ENCODE results near the gene NR5A1.

Gene NR5A1

DNA sequence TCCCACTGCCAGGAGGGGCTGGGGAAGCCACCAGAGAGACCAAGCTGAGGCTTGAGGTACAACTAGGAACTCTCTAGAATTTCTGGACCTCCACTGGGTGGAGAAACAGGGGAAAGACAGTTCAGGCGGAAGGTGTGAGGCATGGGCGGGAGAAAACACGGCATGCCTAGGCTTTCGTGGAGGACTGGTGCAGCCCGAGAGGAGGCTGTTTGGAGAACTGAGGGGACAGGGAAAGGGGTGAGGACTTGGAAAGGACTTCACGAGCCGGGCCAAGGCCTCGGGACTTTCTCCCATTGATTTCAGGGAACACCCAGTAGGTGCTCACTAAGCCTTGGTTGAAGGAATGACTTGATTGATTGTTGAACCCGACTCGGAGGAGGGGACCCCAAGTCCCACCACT, 66.4 kb downstream of the NR5A1 start:
- DNase-seq (ENCODE audit: low spot score) = no peak

DNA sequence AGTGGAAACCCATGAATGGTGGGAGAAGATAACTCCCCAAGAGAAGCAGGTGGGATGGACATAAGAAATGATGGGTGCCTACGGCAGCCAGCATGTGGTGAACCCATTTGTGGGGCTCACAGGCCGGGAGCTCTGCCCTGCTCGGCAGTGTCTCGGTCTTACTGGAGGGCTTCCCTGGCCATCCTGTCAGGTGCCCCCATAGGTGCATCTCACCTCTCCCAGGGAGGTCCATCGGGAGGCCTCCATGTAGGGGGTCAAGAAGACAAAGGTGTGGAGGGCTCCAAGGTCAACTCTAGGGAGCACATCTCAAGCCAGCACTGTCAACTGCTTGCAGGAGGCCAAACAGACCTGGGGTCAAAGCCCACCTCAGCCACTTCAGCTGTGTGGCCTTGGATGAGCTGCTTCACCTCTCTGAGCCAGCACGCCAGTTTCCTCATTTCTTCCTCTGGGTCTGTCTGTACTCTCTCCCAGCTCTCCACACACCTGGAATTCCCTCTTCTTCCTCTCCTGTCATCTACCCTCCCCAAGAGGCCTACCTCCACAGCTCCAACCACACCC, 67.4 kb downstream of the NR5A1 start:
- DNase-seq (ENCODE audit: low spot score) = no peak

DNA sequence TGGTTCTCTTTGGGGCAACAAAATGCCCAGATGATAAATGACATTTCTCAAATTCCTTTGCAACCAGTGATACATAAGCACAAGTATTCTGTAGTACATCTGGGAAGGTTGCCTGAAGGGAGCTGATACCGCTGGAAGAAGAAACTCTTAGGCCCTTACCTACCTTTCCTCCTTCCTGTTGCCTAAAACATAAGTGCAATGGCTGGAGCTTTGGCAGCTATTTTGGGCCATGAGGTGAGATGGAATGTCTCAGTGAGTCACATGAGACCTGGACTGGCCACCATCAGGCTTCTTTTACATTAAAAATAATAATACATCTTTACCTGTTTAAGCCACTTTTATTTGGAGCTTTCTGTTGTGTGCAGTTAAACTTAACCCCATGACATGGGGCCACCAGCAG, 68.1 kb downstream of the NR5A1 start:
- no peak for DNase-seq (ENCODE audit: low spot score)

DNA sequence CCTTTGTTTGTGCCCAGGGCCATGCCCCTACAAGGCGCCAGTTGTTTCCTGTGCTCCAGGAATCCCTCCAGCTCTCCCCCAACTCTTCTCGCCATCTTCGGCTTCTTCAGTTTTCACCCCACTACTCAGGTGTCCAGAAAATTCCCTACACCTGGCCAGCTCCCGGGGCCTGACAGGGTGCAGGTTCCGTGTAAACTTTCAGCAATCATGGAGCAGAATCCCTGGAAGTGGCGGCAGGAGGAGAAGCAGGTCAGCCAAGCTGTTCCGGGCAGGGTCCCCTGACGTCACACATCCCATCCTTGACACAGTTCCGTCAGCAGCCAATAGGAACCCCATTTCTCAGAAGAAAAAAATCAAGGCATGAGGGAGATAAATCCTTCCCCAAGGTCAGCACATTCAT, 69.1 kb downstream of the NR5A1 start:
- DNase-seq (ENCODE audit: low spot score) = no peak

DNA sequence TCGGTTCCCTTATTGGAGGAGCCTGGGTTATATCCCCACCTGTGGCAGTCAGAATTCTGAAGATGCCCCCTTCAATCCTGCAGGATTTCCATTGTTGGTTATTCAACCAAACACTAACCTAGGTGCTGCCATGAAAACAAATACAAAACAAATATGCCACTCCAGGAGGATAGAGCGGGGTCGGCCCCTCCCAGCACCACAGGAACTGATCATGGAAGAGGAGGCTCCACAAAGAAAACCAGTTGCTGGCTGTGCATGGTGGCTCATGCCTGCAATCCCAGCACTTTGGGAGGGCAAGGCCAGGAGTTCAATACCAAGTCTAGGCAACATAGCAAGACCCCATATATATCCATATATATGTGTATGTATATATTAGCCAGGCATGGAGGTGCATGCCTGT, 70.1 kb downstream of the NR5A1 start:
- no peak for DNase-seq (ENCODE audit: low spot score)

DNA sequence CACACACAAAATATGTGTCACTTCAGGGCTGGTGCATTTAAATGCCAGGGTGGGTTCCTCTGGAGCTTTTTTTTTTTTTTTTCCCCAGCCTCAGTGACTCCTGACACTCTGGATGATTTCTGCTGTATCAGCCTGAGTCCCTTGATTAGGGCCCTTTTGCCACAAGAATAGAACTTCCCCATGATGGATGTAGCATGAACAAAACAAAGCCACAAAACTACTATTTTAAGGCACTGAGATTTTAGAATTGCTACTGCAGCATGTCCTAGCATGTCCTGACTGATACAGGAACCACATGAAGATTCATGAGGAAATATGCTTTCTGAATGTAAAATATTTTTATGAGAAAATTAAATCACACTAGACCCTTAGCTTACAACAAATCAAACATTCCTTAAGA, 70.9 kb downstream of the NR5A1 start:
- DNase-seq (ENCODE audit: low spot score) = no peak

Data from AG08395 (cell line).